ENCODE results near the gene FFAR3. TPM values are rescaled to one million over a fixed set of nuclear protein-coding genes. Genes with fewer than 3 reads are reported as not detected.

The FFAR3 gene
- total and polyA plus RNA-seq, 2 of the 13 experiments (the other 11 are each of a cell fraction or from before 2014, with no cell fraction given) = not detected

DNA sequence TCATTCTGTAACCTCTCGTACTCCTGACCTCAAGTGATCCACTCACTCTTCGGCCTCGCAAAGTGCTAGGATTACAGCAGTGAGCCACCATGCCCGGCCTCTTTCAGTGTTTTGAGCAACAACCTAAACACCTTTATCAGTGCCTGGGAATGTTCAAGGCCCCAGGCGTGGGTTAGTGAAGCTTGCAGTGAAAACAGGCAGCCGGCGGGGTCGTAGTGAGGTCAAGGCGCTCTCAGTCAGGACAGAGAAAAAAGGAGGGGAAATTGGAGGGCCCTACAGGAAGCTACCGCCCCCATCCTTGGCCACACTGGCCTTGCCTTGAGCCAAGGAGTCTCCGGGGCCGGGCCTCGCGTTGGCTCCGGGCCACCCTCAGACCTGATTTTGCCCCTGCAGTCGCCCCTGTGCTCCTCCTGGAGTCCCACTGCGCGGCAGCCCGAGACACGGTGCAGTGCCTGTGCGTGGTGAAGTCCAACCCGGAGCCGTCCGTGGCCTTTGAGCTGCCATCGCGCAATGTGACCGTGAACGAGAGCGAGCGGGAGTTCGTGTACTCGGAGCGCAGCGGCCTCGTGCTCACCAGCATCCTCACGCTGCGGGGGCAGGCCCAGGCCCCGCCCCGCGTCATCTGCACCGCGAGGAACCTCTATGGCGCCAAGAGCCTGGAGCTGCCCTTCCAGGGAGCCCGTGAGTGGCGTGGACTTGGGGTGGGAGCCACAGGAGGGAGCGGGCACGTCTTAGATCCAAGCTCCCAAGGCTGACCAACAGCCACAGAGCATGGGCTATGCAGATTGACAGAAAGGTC lies 48.6 kb upstream of the FFAR3 start (continued):
- TF ChIP-seq, protein P1, sequence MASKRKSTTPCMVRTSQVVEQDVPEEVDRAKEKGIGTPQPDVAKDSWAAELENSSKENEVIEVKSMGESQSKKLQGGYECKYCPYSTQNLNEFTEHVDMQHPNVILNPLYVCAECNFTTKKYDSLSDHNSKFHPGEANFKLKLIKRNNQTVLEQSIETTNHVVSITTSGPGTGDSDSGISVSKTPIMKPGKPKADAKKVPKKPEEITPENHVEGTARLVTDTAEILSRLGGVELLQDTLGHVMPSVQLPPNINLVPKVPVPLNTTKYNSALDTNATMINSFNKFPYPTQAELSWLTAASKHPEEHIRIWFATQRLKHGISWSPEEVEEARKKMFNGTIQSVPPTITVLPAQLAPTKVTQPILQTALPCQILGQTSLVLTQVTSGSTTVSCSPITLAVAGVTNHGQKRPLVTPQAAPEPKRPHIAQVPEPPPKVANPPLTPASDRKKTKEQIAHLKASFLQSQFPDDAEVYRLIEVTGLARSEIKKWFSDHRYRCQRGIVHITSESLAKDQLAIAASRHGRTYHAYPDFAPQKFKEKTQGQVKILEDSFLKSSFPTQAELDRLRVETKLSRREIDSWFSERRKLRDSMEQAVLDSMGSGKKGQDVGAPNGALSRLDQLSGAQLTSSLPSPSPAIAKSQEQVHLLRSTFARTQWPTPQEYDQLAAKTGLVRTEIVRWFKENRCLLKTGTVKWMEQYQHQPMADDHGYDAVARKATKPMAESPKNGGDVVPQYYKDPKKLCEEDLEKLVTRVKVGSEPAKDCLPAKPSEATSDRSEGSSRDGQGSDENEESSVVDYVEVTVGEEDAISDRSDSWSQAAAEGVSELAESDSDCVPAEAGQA (IDR thresholded peaks at IDR 0.05; ENCODE audit: low read depth) = no peak
- TF ChIP-seq, protein P1 (CRISPR knock-in tag; IDR thresholded peaks at IDR 0.05; ENCODE audit: borderline replicate concordance) = no peak
- TF ChIP-seq, protein P2, sequence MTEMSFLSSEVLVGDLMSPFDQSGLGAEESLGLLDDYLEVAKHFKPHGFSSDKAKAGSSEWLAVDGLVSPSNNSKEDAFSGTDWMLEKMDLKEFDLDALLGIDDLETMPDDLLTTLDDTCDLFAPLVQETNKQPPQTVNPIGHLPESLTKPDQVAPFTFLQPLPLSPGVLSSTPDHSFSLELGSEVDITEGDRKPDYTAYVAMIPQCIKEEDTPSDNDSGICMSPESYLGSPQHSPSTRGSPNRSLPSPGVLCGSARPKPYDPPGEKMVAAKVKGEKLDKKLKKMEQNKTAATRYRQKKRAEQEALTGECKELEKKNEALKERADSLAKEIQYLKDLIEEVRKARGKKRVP (CRISPR knock-in tag; IDR thresholded peaks at IDR 0.05) = peak in 1 of 2 experiments; percentile 22; a peak in 1 of 4 replicates
- TF ChIP-seq SP5 (CRISPR knock-in tag; IDR thresholded peaks at IDR 0.05; ENCODE audit: borderline replicate concordance, low read depth) = 0 out of 2 replicates have a peak, but pooled peaks have one; percentile 19
- TF ChIP-seq ZNF430 (CRISPR knock-in tag; IDR thresholded peaks at IDR 0.05) = peak; percentile 57; the same call in 1 of the 2 replicates
- TF ChIP-seq, protein P3, sequence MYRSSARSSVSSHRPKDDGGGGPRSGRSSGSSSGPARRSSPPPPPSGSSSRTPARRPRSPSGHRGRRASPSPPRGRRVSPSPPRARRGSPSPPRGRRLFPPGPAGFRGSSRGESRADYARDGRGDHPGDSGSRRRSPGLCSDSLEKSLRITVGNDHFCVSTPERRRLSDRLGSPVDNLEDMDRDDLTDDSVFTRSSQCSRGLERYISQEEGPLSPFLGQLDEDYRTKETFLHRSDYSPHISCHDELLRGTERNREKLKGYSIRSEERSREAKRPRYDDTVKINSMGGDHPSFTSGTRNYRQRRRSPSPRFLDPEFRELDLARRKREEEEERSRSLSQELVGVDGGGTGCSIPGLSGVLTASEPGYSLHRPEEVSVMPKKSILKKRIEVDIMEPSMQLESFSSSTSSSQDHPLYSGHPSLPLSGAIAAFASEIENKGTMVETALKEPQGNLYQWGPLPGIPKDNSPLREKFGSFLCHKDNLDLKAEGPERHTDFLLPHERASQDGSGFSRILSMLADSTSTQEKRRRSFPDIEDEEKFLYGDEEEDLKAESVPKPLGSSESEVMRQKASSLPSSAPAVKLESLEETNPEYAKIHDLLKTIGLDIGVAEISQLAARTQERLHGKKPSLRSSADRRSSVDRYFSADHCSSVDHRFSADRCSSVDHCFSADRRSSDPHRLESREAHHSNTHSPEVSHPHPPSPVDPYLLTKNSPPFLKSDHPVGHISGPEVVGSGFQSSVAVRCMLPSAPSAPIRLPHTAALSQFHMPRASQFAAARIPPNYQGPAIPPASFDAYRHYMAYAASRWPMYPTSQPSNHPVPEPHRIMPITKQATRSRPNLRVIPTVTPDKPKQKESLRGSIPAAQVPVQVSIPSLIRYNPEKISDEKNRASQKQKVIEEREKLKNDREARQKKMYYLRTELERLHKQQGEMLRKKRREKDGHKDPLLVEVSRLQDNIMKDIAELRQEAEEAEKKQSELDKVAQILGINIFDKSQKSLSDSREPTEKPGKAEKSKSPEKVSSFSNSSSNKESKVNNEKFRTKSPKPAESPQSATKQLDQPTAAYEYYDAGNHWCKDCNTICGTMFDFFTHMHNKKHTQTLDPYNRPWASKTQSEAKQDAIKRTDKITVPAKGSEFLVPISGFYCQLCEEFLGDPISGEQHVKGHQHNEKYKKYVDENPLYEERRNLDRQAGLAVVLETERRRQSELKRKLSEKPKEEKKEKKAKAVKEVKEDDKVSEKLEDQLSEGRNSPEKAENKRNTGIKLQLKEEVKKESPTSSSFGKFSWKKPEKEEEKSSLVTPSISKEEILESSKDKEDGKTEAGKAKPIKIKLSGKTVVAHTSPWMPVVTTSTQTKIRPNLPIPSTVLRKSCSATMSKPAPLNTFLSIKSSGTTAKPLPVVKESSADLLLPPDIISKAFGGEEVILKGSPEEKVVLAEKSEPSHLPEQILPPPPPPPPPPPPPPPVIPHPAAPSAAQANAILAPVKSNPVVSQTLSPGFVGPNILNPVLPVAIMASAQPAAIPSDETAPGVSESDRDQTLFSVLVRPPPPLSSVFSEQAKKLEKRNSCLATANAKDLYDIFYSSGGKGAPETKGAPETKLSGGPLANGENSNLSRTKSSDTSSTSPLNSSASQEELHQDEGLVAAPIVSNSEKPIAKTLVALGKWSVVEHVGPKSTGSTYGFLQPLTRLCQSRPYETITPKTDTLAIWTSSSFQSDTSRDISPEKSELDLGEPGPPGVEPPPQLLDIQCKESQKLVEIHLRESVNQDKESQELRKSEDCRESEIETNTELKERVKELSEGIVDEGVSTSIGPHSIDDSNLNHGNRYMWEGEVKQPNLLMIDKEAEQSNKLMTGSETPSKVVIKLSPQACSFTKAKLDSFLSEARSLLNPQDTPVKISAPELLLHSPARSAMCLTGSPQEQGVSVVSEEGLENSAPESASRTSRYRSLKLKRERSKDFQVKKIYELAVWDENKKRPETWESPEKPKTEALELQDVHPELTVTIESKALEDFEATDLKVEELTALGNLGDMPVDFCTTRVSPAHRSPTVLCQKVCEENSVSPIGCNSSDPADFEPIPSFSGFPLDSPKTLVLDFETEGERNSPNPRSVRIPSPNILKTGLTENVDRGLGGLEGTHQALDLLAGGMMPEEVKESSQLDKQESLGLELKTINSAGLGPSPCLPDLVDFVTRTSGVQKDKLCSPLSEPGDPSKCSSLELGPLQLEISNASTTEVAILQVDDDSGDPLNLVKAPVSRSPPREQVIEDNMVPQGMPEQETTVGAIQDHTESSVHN (CRISPR knock-in tag; IDR thresholded peaks at IDR 0.05) = no peak
- TF ChIP-seq, protein P4, sequence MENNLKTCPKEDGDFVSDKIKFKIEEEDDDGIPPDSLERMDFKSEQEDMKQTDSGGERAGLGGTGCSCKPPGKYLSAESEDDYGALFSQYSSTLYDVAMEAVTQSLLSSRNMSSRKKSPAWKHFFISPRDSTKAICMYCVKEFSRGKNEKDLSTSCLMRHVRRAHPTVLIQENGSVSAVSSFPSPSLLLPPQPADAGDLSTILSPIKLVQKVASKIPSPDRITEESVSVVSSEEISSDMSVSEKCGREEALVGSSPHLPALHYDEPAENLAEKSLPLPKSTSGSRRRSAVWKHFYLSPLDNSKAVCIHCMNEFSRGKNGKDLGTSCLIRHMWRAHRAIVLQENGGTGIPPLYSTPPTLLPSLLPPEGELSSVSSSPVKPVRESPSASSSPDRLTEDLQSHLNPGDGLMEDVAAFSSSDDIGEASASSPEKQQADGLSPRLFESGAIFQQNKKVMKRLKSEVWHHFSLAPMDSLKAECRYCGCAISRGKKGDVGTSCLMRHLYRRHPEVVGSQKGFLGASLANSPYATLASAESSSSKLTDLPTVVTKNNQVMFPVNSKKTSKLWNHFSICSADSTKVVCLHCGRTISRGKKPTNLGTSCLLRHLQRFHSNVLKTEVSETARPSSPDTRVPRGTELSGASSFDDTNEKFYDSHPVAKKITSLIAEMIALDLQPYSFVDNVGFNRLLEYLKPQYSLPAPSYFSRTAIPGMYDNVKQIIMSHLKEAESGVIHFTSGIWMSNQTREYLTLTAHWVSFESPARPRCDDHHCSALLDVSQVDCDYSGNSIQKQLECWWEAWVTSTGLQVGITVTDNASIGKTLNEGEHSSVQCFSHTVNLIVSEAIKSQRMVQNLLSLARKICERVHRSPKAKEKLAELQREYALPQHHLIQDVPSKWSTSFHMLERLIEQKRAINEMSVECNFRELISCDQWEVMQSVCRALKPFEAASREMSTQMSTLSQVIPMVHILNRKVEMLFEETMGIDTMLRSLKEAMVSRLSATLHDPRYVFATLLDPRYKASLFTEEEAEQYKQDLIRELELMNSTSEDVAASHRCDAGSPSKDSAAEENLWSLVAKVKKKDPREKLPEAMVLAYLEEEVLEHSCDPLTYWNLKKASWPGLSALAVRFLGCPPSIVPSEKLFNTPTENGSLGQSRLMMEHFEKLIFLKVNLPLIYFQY (CRISPR knock-in tag; IDR thresholded peaks at IDR 0.05; ENCODE audit: borderline replicate concordance) = no peak
